DND-41 (cell line): ENCODE measurements around the gene CD93.

Experiments used
- ATAC-seq: fragments of 200-7000 bp; cut with Tn5 transposase; 3 replicates; pipeline ENCODE4 v1.9.1; 2021; ENCODE audit warnings: low read depth; ENCODE audit not compliant: insufficient read depth
- DNase-seq: peaks from one replicate; pipeline ENCODE4 v3.0.0-alpha.2; 2020
- H2AFZ ChIP-seq: 2 replicates; pipeline ENCODE4 v1.6.0; 2012; ENCODE audit warnings: low read depth, low read length
- H3K27ac ChIP-seq: 2 replicates; pipeline ENCODE4 v1.5.1; 2012; ENCODE audit warnings: low read length, inconsistent platforms
- H3K27me3 ChIP-seq: fragments of 200-600 bp; sonication (generic); 2 replicates; pipeline ENCODE4 v1.6.0; 2012; ENCODE audit warnings: low read length, mild to moderate bottlenecking, inconsistent platforms; ENCODE audit not compliant: insufficient read depth, poor library complexity
- H3K36me3 ChIP-seq: 2 replicates; pipeline ENCODE4 v1.5.1; 2012; ENCODE audit warnings: low read length, inconsistent platforms; ENCODE audit not compliant: insufficient read depth
- H3K4me1 ChIP-seq: 2 replicates; pipeline ENCODE4 v1.5.1; 2012; ENCODE audit warnings: mild to moderate bottlenecking, low read length; ENCODE audit not compliant: insufficient read depth
- H3K4me2 ChIP-seq: 2 replicates; pipeline ENCODE4 v1.6.0; 2012; ENCODE audit warnings: mild to moderate bottlenecking, moderate library complexity, low read length, inconsistent platforms; ENCODE audit not compliant: insufficient read depth
- H3K4me3 ChIP-seq, 2 experiments: fragments of 200-600 bp in 1 of 2; shearing (Covaris generic) in 1 of 2; 2 replicates each; pipeline ENCODE4 v1.5.1; 2012 to 2016; ENCODE audit warnings: inconsistent platforms in 2 of 2, low read length in 2 of 2, mild to moderate bottlenecking in 2 of 2, low read depth in 1 of 2, moderate library complexity in 1 of 2
- H3K79me2 ChIP-seq: 2 replicates; pipeline ENCODE4 v1.6.0; 2012; ENCODE audit warnings: low read length, inconsistent platforms; ENCODE audit not compliant: insufficient read depth
- H3K9ac ChIP-seq: 2 replicates; pipeline ENCODE4 v1.6.0; 2012; ENCODE audit warnings: low read depth, mild to moderate bottlenecking, inconsistent platforms, low read length, moderate library complexity
- H3K9me3 ChIP-seq: 2 replicates; pipeline ENCODE4 v1.5.1; 2012; ENCODE audit warnings: low read length, moderate library complexity, mild to moderate bottlenecking, inconsistent platforms; ENCODE audit not compliant: insufficient read depth, severe bottlenecking
- H4K20me1 ChIP-seq: 2 replicates; pipeline ENCODE4 v1.6.0; 2012; ENCODE audit warnings: low read length; ENCODE audit not compliant: insufficient read depth
- EZH2 ChIP-seq: IDR thresholded peaks from 3 replicates; pipeline ENCODE4 v1.6.1; 2012; ENCODE audit warnings: borderline replicate concordance, low read depth, mild to moderate bottlenecking, moderate library complexity, low read length, inconsistent platforms; ENCODE audit not compliant: severe bottlenecking
- TF ChIP-seq, protein P1 (sequence below): IDR thresholded peaks from 2 replicates; pipeline ENCODE4 v1.5.1; 2012; ENCODE audit warnings: borderline replicate concordance, low read length, moderate library complexity, mild to moderate bottlenecking; ENCODE audit not compliant: poor library complexity, severe bottlenecking; ENCODE audit errors: extremely low read depth

CD93 gene

DNA sequence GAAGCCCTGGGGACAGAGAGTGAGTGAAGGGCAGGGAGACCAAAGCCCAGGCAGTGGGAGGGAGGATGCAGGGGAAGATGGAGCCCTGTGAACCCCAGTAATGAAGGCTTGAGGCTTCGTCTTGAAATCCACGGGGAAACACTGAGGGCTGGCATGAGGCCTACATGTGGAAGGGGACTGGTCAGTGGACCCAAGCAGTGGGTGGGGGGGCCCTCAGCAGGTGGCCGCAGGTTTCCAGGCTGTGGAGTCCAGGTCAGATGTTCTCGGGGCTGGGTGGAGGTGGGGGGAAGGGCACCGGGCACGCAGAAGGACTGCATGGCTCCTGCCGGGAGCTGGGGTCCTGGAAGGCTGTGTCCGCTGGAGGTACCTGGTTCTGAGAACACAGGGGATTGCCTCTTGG lies 2.7 kb upstream of the CD93 start:
- TF ChIP-seq EZH2, result no peak
- TF ChIP-seq, protein P1, sequence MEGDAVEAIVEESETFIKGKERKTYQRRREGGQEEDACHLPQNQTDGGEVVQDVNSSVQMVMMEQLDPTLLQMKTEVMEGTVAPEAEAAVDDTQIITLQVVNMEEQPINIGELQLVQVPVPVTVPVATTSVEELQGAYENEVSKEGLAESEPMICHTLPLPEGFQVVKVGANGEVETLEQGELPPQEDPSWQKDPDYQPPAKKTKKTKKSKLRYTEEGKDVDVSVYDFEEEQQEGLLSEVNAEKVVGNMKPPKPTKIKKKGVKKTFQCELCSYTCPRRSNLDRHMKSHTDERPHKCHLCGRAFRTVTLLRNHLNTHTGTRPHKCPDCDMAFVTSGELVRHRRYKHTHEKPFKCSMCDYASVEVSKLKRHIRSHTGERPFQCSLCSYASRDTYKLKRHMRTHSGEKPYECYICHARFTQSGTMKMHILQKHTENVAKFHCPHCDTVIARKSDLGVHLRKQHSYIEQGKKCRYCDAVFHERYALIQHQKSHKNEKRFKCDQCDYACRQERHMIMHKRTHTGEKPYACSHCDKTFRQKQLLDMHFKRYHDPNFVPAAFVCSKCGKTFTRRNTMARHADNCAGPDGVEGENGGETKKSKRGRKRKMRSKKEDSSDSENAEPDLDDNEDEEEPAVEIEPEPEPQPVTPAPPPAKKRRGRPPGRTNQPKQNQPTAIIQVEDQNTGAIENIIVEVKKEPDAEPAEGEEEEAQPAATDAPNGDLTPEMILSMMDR, result no peak
- no peak overlapping the region for H3K4me2 ChIP-seq
- ATAC-seq, result no peak
- H3K9ac ChIP-seq, result no peak overlapping the region
- H3K4me3 ChIP-seq, result no peak overlapping the region
- no peaks in the 10 kb centered on the region for H3K36me3 ChIP-seq
- H3K27ac ChIP-seq, result no peak overlapping the region
- no peaks in the 10 kb centered on the region for H3K4me1 ChIP-seq
- no peaks in the 10 kb centered on the region for H3K79me2 ChIP-seq
- no peak overlapping the region for H2AFZ ChIP-seq
- H3K9me3 ChIP-seq, result no peaks in the 10 kb centered on the region
- no peaks in the 10 kb centered on the region for H3K27me3 ChIP-seq
- no peak for DNase-seq
- H4K20me1 ChIP-seq, result no peaks in the 10 kb centered on the region

DNA sequence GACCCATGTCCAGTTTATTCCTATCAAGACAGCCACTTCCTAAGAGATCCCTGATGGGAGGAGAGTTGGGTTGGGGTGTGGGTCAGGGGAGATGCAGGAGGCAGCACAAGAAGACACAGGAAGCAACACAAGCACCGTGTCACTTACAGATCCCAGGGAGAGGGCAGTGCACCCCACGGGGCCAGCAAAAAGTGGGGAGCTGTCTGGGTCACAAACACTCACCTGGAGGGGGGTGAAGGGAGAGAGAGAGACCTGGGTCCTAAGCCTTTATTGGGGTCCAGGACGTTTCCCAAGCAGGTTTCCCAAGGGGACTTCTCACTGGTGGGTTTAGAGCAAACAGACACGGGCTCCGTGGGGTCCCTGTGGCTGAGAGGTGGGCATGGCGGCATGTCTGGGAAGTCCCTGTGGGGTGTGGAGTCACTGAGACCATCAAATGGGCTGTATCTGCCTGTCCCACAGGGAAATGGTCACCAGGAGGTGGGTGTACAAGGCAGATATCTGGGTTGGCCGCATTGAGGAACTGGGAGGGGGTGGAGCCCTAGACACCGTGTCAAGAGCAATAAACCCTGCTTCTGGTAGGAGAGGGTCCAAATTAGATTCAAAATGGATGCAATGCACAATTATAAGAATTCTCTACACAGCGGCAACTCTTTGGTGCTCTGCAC lies 1.6 kb upstream of the CD93 start:
- TF ChIP-seq EZH2, result no peak
- TF ChIP-seq, protein P1, result no peak
- no peaks in the 10 kb centered on the region for H3K79me2 ChIP-seq
- ATAC-seq (no peak), DNase-seq (no peak)
- H2AFZ ChIP-seq, result no peak overlapping the region
- H4K20me1 ChIP-seq, result no peaks in the 10 kb centered on the region
- H3K4me3 ChIP-seq, result no peak overlapping the region
- no peak overlapping the region for H3K4me2 ChIP-seq
- peaks cover 9% of the 10 kb centered on the region for H3K4me1 ChIP-seq
- H3K27ac ChIP-seq, result no peak overlapping the region
- no peaks in the 10 kb centered on the region for H3K9me3 ChIP-seq
- no peaks in the 10 kb centered on the region for H3K36me3 ChIP-seq
- H3K9ac ChIP-seq, result no peak overlapping the region
- no peaks in the 10 kb centered on the region for H3K27me3 ChIP-seq

DNA sequence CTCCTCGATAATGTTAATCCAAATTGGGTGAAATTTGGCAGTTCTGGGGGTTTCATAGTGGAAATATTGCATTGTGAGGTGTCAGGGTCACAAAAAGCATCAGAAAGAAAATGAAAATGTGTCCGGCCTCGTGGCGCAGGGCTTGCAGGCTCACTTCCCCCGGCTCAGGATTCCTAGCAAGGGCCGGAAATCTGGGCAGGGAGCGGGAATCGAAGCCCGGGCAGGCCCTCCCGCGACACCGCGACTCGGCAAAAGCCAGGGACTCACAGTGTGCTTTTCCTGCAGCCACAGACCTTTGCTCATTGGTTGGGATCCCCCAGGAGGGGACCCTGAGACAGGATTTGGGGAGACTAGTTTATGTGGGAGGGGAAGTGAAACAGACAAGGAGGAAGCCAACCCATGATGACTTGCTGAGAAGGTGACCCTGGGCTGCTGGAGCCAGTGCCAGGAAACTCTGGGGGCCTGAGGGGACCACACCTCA lies 847 bp upstream of the CD93 start:
- no peaks in the 10 kb centered on the region for H3K9me3 ChIP-seq
- H4K20me1 ChIP-seq, result no peaks in the 10 kb centered on the region
- no peaks in the 10 kb centered on the region for H3K36me3 ChIP-seq
- H3K27me3 ChIP-seq, result no peaks in the 10 kb centered on the region
- no peaks in the 10 kb centered on the region for H3K79me2 ChIP-seq
- H3K4me2 ChIP-seq, result no peak overlapping the region
- DNase-seq (no peak), ATAC-seq (no peak)
- TF ChIP-seq, protein P1, result no peak
- TF ChIP-seq EZH2, result no peak
- H3K4me1 ChIP-seq, result peaks cover 10% of the 10 kb centered on the region
- no peak overlapping the region for H2AFZ ChIP-seq
- no peak overlapping the region for H3K27ac ChIP-seq
- no peak overlapping the region for H3K9ac ChIP-seq
- no peak overlapping the region for H3K4me3 ChIP-seq
